ENCODE measurements around the gene ZMYND15.
"Not testable (repeated sequence)": the region's sequence is repeated elsewhere in the genome, so short reads cannot be mapped to it uniquely, and the experiment has no call there.

Gene ZMYND15

GRCh38 chr17:4696437-4696805 is 43.2 kb upstream of the ZMYND15 start:
- H3K36me3 ChIP-seq (ENCODE audit: control insufficient read depth, insufficient read depth, low read length) = peaks cover 1% of the 10 kb centered on the region
- no peak overlapping the region for H2BK15ac ChIP-seq (replicated peaks; ENCODE audit: low read depth)
- H3K4ac ChIP-seq (ENCODE audit: low read depth, low read length) = no peak overlapping the region
- H3K4me1 ChIP-seq (ENCODE audit: control insufficient read depth, low read depth, low read length) = no peaks in the 10 kb centered on the region
- H3K4me3 ChIP-seq (ENCODE audit: low read length) = no peak overlapping the region
- peaks cover 69% of the 10 kb centered on the region for H3K79me2 ChIP-seq (ENCODE audit: control insufficient read depth, insufficient read depth, low read length)
- H3K27me3 ChIP-seq (ENCODE audit: insufficient read depth, low read length, poor library complexity) = no peaks in the 10 kb centered on the region
- no peak overlapping the region for H4K8ac ChIP-seq (ENCODE audit: low read depth, low read length)
- no peak overlapping the region for H3K9ac ChIP-seq (ENCODE audit: low read length)
- no CpG with 5 or more reads among the region's 6 CpGs for WGBS (ENCODE audit: extremely low coverage, insufficient coverage, low lambda C conversion rate)
- H3K56ac ChIP-seq (ENCODE audit: low read length) = no peak overlapping the region
- H2AK5ac ChIP-seq (ENCODE audit: low read length) = no peak overlapping the region
- H3K27ac ChIP-seq (ENCODE audit: low read depth, low read length) = no peak overlapping the region
- DNase-seq = no peak
- H3K79me1 ChIP-seq (ENCODE audit: low read length) = peaks cover 20% of the 10 kb centered on the region
- H2BK120ac ChIP-seq (ENCODE audit: low read depth, low read length) = no peak overlapping the region
- no peak overlapping the region for H4K5ac ChIP-seq (ENCODE audit: low read length)
- no peak overlapping the region for H3K23ac ChIP-seq (ENCODE audit: low read length)
- H3K18ac ChIP-seq (ENCODE audit: low read length) = no peak overlapping the region
- H2BK5ac ChIP-seq (ENCODE audit: low read length) = no peak overlapping the region
- no peak overlapping the region for H3K4me2 ChIP-seq (ENCODE audit: low read length)

- H3K79me2 ChIP-seq (ENCODE audit: control insufficient read depth, insufficient read depth, low read length) = peaks cover 73% of the 10 kb centered on the region
- H3K4me1 ChIP-seq (ENCODE audit: control insufficient read depth, low read depth, low read length); H4K5ac ChIP-seq (ENCODE audit: low read length); H3K4me3 ChIP-seq (ENCODE audit: low read length); H4K8ac ChIP-seq (ENCODE audit: low read depth, low read length); H2AK5ac ChIP-seq (ENCODE audit: low read length); H2BK5ac ChIP-seq (ENCODE audit: low read length); H3K23ac ChIP-seq (ENCODE audit: low read length); H3K27ac ChIP-seq (ENCODE audit: low read depth, low read length); H3K4me2 ChIP-seq (ENCODE audit: low read length); H3K18ac ChIP-seq (ENCODE audit: low read length); H2BK120ac ChIP-seq (ENCODE audit: low read depth, low read length); DNase-seq; H3K56ac ChIP-seq (ENCODE audit: low read length); H3K36me3 ChIP-seq (ENCODE audit: control insufficient read depth, insufficient read depth, low read length); H2BK15ac ChIP-seq (replicated peaks; ENCODE audit: low read depth); H3K4ac ChIP-seq (ENCODE audit: low read depth, low read length); H3K9ac ChIP-seq (ENCODE audit: low read length); H3K27me3 ChIP-seq (ENCODE audit: insufficient read depth, low read length, poor library complexity): not testable (repeated sequence)
- WGBS (ENCODE audit: extremely low coverage, insufficient coverage, low lambda C conversion rate) = no CpG with 5 or more reads among the region's 13 CpGs
- peaks cover 17% of the 10 kb centered on the region for H3K79me1 ChIP-seq (ENCODE audit: low read length)
Measured at GRCh38 chr17:4699401-4700056, 40.1 kb upstream of the ZMYND15 start.

DNA sequence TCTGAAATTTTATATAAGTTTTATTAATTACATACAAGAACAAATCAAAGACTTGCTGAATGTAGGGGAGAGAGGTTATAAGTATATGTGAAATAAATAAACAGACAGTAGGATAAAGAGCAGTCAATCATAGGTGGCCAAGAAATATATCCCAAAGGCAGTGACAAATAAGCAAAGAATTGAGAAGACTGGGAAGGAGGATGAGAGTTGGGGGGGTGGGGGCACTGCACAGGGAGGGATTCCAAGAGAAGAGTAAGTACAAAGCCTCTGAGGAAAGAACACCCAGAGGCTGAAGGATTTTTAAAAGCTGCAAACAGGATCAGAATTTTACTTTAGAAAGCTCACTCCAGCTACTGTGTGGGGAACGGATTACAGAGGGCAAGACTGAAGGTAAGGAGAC is 38.5 kb upstream of the ZMYND15 start:
- no CpG with 5 or more reads among the region's 1 CpG for WGBS (ENCODE audit: extremely low coverage, insufficient coverage, low lambda C conversion rate)
- Histone ChIP-seq H3K23ac (ENCODE audit: low read length) (no peak overlapping the region), H4K8ac (ENCODE audit: low read depth, low read length) (no peak overlapping the region), H3K27me3 (ENCODE audit: insufficient read depth, low read length, poor library complexity) (no peaks in the 10 kb centered on the region), H4K5ac (ENCODE audit: low read length) (no peak overlapping the region), H2BK120ac (ENCODE audit: low read depth, low read length) (no peak overlapping the region), H2BK5ac (ENCODE audit: low read length) (no peak overlapping the region), H3K79me2 (ENCODE audit: control insufficient read depth, insufficient read depth, low read length) (peaks cover 66% of the 10 kb centered on the region), H3K27ac (ENCODE audit: low read depth, low read length) (no peak overlapping the region), H2BK15ac (replicated peaks; ENCODE audit: low read depth) (no peak overlapping the region), H3K9ac (ENCODE audit: low read length) (no peak overlapping the region), H3K4me2 (ENCODE audit: low read length) (no peak overlapping the region), H3K4me1 (ENCODE audit: control insufficient read depth, low read depth, low read length) (peaks cover 7% of the 10 kb centered on the region), H3K79me1 (ENCODE audit: low read length) (peaks cover 15% of the 10 kb centered on the region), H3K56ac (ENCODE audit: low read length) (peak overlapping the region; percentile 60), H3K36me3 (ENCODE audit: control insufficient read depth, insufficient read depth, low read length) (peaks cover 1% of the 10 kb centered on the region), H3K4me3 (ENCODE audit: low read length) (no peak overlapping the region), H3K4ac (ENCODE audit: low read depth, low read length) (no peak overlapping the region), H3K18ac (ENCODE audit: low read length) (no peak overlapping the region), H2AK5ac (ENCODE audit: low read length) (no peak overlapping the region)
- no peak for DNase-seq

DNA sequence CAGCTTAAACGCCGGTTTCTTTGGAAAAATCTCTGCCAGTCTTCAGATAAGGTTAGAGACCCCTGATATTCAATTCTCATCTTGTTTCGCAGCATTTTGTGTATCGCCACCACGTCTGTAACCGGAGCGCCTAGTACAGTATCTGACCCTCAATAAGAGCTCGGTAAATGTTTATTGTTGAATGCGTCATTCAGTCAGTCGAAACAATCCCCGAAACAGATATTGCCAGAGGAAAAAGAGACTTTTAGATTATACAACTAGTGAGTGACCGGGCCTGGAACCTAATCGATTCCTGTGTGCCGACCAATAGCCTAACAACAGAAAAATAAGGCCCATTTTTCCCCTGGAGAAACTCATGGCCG is 36.3 kb upstream of the ZMYND15 start:
- Histone ChIP-seq H3K4me3 (ENCODE audit: low read length) (peak overlapping the region; percentile 94), H3K27me3 (ENCODE audit: insufficient read depth, low read length, poor library complexity) (no peaks in the 10 kb centered on the region), H2BK5ac (ENCODE audit: low read length) (no peak overlapping the region), H4K5ac (ENCODE audit: low read length) (no peak overlapping the region), H3K79me1 (ENCODE audit: low read length) (peaks cover 7% of the 10 kb centered on the region), H3K4ac (ENCODE audit: low read depth, low read length) (no peak overlapping the region), H3K18ac (ENCODE audit: low read length) (peak overlapping the region; percentile 62), H2BK15ac (replicated peaks; ENCODE audit: low read depth) (no peak overlapping the region), H3K4me1 (ENCODE audit: control insufficient read depth, low read depth, low read length) (peaks cover 7% of the 10 kb centered on the region), H3K9ac (ENCODE audit: low read length) (peak overlapping the region; percentile 90), H3K23ac (ENCODE audit: low read length) (no peak overlapping the region), H3K56ac (ENCODE audit: low read length) (peak overlapping the region; percentile 97), H3K79me2 (ENCODE audit: control insufficient read depth, insufficient read depth, low read length) (peaks cover 44% of the 10 kb centered on the region), H3K27ac (ENCODE audit: low read depth, low read length) (no peak overlapping the region), H4K8ac (ENCODE audit: low read depth, low read length) (no peak overlapping the region), H3K4me2 (ENCODE audit: low read length) (peak overlapping the region; percentile 91), H2BK120ac (ENCODE audit: low read depth, low read length) (no peak overlapping the region), H3K36me3 (ENCODE audit: control insufficient read depth, insufficient read depth, low read length) (no peaks in the 10 kb centered on the region), H2AK5ac (ENCODE audit: low read length) (no peak overlapping the region)
- no CpG with 5 or more reads among the region's 15 CpGs for WGBS (ENCODE audit: extremely low coverage, insufficient coverage, low lambda C conversion rate)
- DNase-seq = no peak

DNA sequence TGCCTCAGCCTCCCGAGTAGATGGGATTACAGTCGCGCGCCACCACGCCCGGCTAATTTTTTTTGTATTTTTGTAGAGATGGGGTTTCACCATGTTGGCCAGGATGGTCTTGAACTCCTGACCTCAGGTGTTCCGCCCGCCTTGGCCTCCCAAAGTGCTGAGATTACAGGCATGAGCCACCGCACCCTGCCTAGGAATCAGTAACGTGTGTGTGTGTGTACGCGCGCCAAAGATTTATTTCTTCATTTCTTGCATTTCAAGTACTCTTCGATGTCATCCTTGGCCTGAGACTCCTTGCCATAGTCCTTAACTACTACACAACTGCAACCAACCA is 35.1 kb upstream of the ZMYND15 start:
- not testable (repeated sequence) for H4K5ac ChIP-seq (ENCODE audit: low read length); H2BK120ac ChIP-seq (ENCODE audit: low read depth, low read length); H3K4me3 ChIP-seq (ENCODE audit: low read length); H3K23ac ChIP-seq (ENCODE audit: low read length); H3K4me2 ChIP-seq (ENCODE audit: low read length); H2AK5ac ChIP-seq (ENCODE audit: low read length); H3K4me1 ChIP-seq (ENCODE audit: control insufficient read depth, low read depth, low read length); H3K36me3 ChIP-seq (ENCODE audit: control insufficient read depth, insufficient read depth, low read length); DNase-seq; H4K8ac ChIP-seq (ENCODE audit: low read depth, low read length); H2BK5ac ChIP-seq (ENCODE audit: low read length); H3K79me1 ChIP-seq (ENCODE audit: low read length); H3K18ac ChIP-seq (ENCODE audit: low read length); H3K27me3 ChIP-seq (ENCODE audit: insufficient read depth, low read length, poor library complexity); H3K27ac ChIP-seq (ENCODE audit: low read depth, low read length); H2BK15ac ChIP-seq (replicated peaks; ENCODE audit: low read depth)
- H3K4ac ChIP-seq (ENCODE audit: low read depth, low read length) = peak overlapping the region; percentile 65
- WGBS (ENCODE audit: extremely low coverage, insufficient coverage, low lambda C conversion rate) = no CpG with 5 or more reads among the region's 14 CpGs
- peak overlapping the region; percentile 94 for H3K56ac ChIP-seq (ENCODE audit: low read length)
- peaks cover 38% of the 10 kb centered on the region for H3K79me2 ChIP-seq (ENCODE audit: control insufficient read depth, insufficient read depth, low read length)
- H3K9ac ChIP-seq (ENCODE audit: low read length) = peak overlapping the region; percentile 81

GRCh38 chr17:4704991-4705390 is 34.6 kb upstream of the ZMYND15 start:
- DNase-seq = no peak
- peaks cover 7% of the 10 kb centered on the region for H3K79me1 ChIP-seq (ENCODE audit: low read length)
- H3K18ac ChIP-seq (ENCODE audit: low read length) = no peak overlapping the region
- H3K23ac ChIP-seq (ENCODE audit: low read length) = no peak overlapping the region
- no peak overlapping the region for H4K8ac ChIP-seq (ENCODE audit: low read depth, low read length)
- H2BK120ac ChIP-seq (ENCODE audit: low read depth, low read length) = no peak overlapping the region
- H3K4ac ChIP-seq (ENCODE audit: low read depth, low read length) = no peak overlapping the region
- no peak overlapping the region for H4K5ac ChIP-seq (ENCODE audit: low read length)
- WGBS (ENCODE audit: extremely low coverage, insufficient coverage, low lambda C conversion rate) = no CpG with 5 or more reads among the region's 15 CpGs
- no peak overlapping the region for H2BK15ac ChIP-seq (replicated peaks; ENCODE audit: low read depth)
- peak overlapping the region; percentile 42 for H3K9ac ChIP-seq (ENCODE audit: low read length)
- H3K4me3 ChIP-seq (ENCODE audit: low read length) = no peak overlapping the region
- no peaks in the 10 kb centered on the region for H3K27me3 ChIP-seq (ENCODE audit: insufficient read depth, low read length, poor library complexity)
- H3K79me2 ChIP-seq (ENCODE audit: control insufficient read depth, insufficient read depth, low read length) = peaks cover 36% of the 10 kb centered on the region
- no peak overlapping the region for H2AK5ac ChIP-seq (ENCODE audit: low read length)
- no peak overlapping the region for H3K4me2 ChIP-seq (ENCODE audit: low read length)
- peak overlapping the region; percentile 64 for H3K56ac ChIP-seq (ENCODE audit: low read length)
- H2BK5ac ChIP-seq (ENCODE audit: low read length) = no peak overlapping the region
- H3K4me1 ChIP-seq (ENCODE audit: control insufficient read depth, low read depth, low read length) = peaks cover 7% of the 10 kb centered on the region
- H3K27ac ChIP-seq (ENCODE audit: low read depth, low read length) = no peak overlapping the region
- H3K36me3 ChIP-seq (ENCODE audit: control insufficient read depth, insufficient read depth, low read length) = no peaks in the 10 kb centered on the region

Measured in mesendoderm (in vitro differentiated cells).